Trophoblast cell (in vitro differentiated cells and primary cell): ENCODE data around the gene GTF2A1L.
"Not testable (repeated sequence)": the region's sequence is repeated elsewhere in the genome, so short reads cannot be mapped to it uniquely, and the experiment has no call there.

Experiments
- DNase-seq, 2 donors: peaks; one replicate each; pipeline ENCODE4 v3.0.0-alpha.2; 2016
- H2AFZ ChIP-seq: 2 replicates; pipeline ENCODE4 v1.6.1; 2013; ENCODE audit warnings: low read length, moderate library complexity, mild to moderate bottlenecking; ENCODE audit not compliant: insufficient read depth, poor library complexity
- H2AK5ac ChIP-seq: 2 replicates; pipeline ENCODE4 v1.6.1; 2013; ENCODE audit warnings: mild to moderate bottlenecking, low read length
- H2BK120ac ChIP-seq: 2 replicates; pipeline ENCODE4 v1.6.1; 2013; ENCODE audit warnings: low read length, mild to moderate bottlenecking, moderate library complexity; ENCODE audit not compliant: insufficient read depth, poor library complexity
- H2BK12ac ChIP-seq: 2 replicates; pipeline ENCODE4 v1.6.1; 2013; ENCODE audit warnings: mild to moderate bottlenecking, low read length, moderate library complexity
- H2BK5ac ChIP-seq: 2 replicates; pipeline ENCODE4 v1.6.1; 2013; ENCODE audit warnings: low read length, low read depth, moderate library complexity, mild to moderate bottlenecking; ENCODE audit not compliant: poor library complexity
- H3K14ac ChIP-seq: 2 replicates; pipeline ENCODE4 v1.6.1; 2013; ENCODE audit warnings: mild to moderate bottlenecking, low read length
- H3K18ac ChIP-seq: 2 replicates; pipeline ENCODE4 v1.6.1; 2013; ENCODE audit warnings: mild to moderate bottlenecking, low read length
- H3K23ac ChIP-seq: 2 replicates; pipeline ENCODE4 v1.6.1; 2013; ENCODE audit warnings: low read length
- H3K27ac ChIP-seq: 2 replicates; pipeline ENCODE4 v1.5.1; 2013; ENCODE audit warnings: low read depth, mild to moderate bottlenecking, inconsistent platforms, low read length, moderate library complexity
- H3K27me3 ChIP-seq: 2 replicates; pipeline ENCODE4 v1.6.1; 2013; ENCODE audit warnings: inconsistent platforms, mild to moderate bottlenecking, low read length, moderate library complexity; ENCODE audit not compliant: insufficient read depth
- H3K36me3 ChIP-seq, 2 experiments: 1 replicate in 1 of 2; 2 replicates in 1 of 2; pipeline ENCODE4 v1.6.1; 2013; ENCODE audit warnings: low read length in 2 of 2, mild to moderate bottlenecking in 2 of 2, moderate library complexity in 1 of 2; ENCODE audit not compliant: insufficient read depth in 2 of 2, control insufficient read depth in 1 of 2
- H3K4ac ChIP-seq: 2 replicates; pipeline ENCODE4 v1.6.1; 2013; ENCODE audit warnings: low read depth, mild to moderate bottlenecking, low read length, moderate library complexity
- H3K4me1 ChIP-seq, 2 experiments: 1 replicate in 1 of 2; 2 replicates in 1 of 2; pipeline ENCODE4 v1.6.1; 2013; ENCODE audit warnings: low read length in 2 of 2, mild to moderate bottlenecking in 2 of 2, moderate library complexity in 1 of 2; ENCODE audit not compliant: insufficient read depth in 2 of 2, control insufficient read depth in 1 of 2
- H3K4me2 ChIP-seq: 2 replicates; pipeline ENCODE4 v1.6.1; 2013; ENCODE audit warnings: inconsistent platforms, mild to moderate bottlenecking, low read length, moderate library complexity
- H3K4me3 ChIP-seq: 2 replicates; pipeline ENCODE4 v1.5.1; 2013; ENCODE audit warnings: mild to moderate bottlenecking, low read depth, low read length, inconsistent platforms
- H3K79me1 ChIP-seq: one replicate; pipeline ENCODE4 v1.6.1; 2013; ENCODE audit warnings: low read length
- H3K79me2 ChIP-seq: 2 replicates; pipeline ENCODE4 v1.6.1; 2013; ENCODE audit warnings: low read length, mild to moderate bottlenecking; ENCODE audit not compliant: control insufficient read depth, insufficient read depth, poor library complexity
- H3K9ac ChIP-seq: 2 replicates; pipeline ENCODE4 v1.6.1; 2013; ENCODE audit warnings: mild to moderate bottlenecking, low read length
- H3K9me3 ChIP-seq: 2 replicates; pipeline ENCODE4 v1.6.1; 2013; ENCODE audit warnings: low read depth, mild to moderate bottlenecking, control low read depth, inconsistent platforms, low read length; ENCODE audit not compliant: insufficient read depth
- H4K12ac ChIP-seq: 2 replicates; pipeline ENCODE4 v1.6.1; 2013; ENCODE audit warnings: low read depth, mild to moderate bottlenecking, low read length, moderate library complexity
- H4K8ac ChIP-seq: 2 replicates; pipeline ENCODE4 v1.6.1; 2013; ENCODE audit warnings: low read depth, mild to moderate bottlenecking, low read length, moderate library complexity
- H4K91ac ChIP-seq: one replicate; pipeline ENCODE4 v1.6.1; 2013; ENCODE audit warnings: low read depth, mild to moderate bottlenecking, low read length, moderate library complexity
- WGBS: extraction: QIAGEN DNeasy Blood & Tissue Kit; methylation state at CpG from one replicate; pipeline ENCODE4 v1.1.7; 2013; ENCODE audit warnings: missing lambda C conversion rate; ENCODE audit not compliant: insufficient read length, insufficient coverage; ENCODE audit errors: extremely low coverage; 5-methylcytosine and 5-hydroxymethylcytosine counted together

Gene GTF2A1L

DNA sequence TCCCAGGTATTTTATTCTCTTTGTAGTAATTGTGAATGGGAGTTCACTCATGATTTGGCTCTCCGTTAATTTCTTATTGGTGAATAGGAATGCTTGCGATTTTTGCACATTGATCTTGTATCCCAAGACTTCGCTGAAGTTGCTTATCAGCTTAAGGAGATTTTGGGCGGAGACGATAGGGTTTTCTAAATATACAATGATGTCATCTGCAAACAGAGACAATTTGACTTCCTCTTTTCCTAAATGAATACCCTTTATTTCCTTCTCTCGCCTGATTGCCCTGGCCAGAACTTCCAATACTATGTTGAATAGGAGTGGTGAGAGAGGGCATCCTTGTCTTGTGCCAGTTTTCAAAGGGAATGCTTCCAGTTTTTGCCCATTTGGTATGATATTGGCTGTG lies 86.0 kb downstream of the GTF2A1L start:
- not testable (repeated sequence) for H3K36me3 ChIP-seq, H3K79me2 ChIP-seq, H3K23ac ChIP-seq, H3K27ac ChIP-seq, H3K4me1 ChIP-seq, H2AFZ ChIP-seq, H2BK5ac ChIP-seq, H3K14ac ChIP-seq, H2AK5ac ChIP-seq, H3K79me1 ChIP-seq, H4K12ac ChIP-seq, H3K9me3 ChIP-seq, H3K4me2 ChIP-seq, H2BK120ac ChIP-seq, H2BK12ac ChIP-seq, DNase-seq, H3K18ac ChIP-seq, H3K4ac ChIP-seq, H4K8ac ChIP-seq, H4K91ac ChIP-seq, H3K9ac ChIP-seq, H3K27me3 ChIP-seq, H3K4me3 ChIP-seq
- WGBS = no CpG with 5 or more reads among the region's 6 CpGs

- H2AK5ac ChIP-seq = no peak overlapping the region
- no peak overlapping the region for H3K23ac ChIP-seq
- H3K4me1 ChIP-seq = no peaks in the 10 kb centered on the region
- H2AFZ ChIP-seq = no peak overlapping the region
- WGBS = no CpG with 5 or more reads among the region's 6 CpGs
- DNase-seq = no peak
- H3K79me2 ChIP-seq = no peaks in the 10 kb centered on the region
- no peak overlapping the region for H3K4me3 ChIP-seq
- H3K18ac ChIP-seq = no peak overlapping the region
- no peak overlapping the region for H4K91ac ChIP-seq
- peak overlapping the region; percentile 62 for H4K8ac ChIP-seq
- H3K27me3 ChIP-seq = no peaks in the 10 kb centered on the region
- H2BK12ac ChIP-seq = no peak overlapping the region
- H3K4ac ChIP-seq = no peak overlapping the region
- H2BK5ac ChIP-seq = no peak overlapping the region
- no peak overlapping the region for H3K14ac ChIP-seq
- H3K36me3 ChIP-seq = no peaks in the 10 kb centered on the region
- H3K79me1 ChIP-seq = no peaks in the 10 kb centered on the region
- no peak overlapping the region for H4K12ac ChIP-seq
- no peak overlapping the region for H3K27ac ChIP-seq
- H3K4me2 ChIP-seq = no peak overlapping the region
- no peak overlapping the region for H2BK120ac ChIP-seq
- no peak overlapping the region for H3K9ac ChIP-seq
- H3K9me3 ChIP-seq = peaks cover 9% of the 10 kb centered on the region
Observed at GRCh38 chr2:48707466-48707865, 89.8 kb downstream of the GTF2A1L start.

DNA sequence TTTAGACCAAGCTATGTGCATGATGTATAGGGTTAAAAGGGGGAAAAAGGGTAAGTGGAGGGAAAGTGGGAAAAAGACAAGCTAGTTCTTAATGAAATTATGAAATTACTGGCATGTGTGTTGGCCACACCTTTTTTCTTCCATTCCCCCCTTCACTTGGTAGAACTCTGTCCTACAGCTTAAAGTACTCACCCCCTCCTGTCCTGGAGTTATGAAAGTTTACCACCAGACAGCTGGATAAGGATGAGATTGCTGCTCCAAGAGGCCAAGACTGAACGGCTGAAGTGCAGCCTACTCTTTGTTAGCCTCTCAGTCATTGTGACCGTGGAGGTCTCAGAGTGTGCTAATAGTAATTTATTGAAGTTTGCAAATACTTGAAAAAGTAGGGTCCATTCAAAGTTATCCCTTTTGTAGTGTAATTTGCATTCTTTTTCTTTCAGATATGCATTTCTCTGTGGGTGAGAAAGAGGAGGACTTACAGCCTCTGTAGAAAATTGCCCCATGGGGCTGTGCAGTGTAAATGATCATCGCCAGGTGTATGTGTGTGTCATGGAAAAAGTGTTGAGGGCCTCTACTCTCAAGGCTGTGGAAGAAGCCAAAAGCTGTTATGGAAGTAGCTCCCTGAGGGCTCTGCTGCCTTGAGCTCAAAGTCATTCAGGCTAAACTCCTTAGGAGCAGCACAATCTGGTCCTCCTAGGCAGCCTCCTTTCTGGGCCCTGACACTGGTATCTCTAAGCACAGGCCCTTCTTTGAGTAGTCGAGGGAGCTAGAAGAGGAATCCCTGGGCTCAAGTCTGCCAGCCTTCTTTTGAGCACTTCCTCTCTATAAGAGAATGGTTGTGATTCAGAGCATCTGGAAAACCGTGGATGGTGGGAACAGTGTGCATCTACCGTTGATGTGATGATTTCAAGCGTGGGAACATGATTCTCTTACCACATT lies 91.7 kb downstream of the GTF2A1L start:
- H3K9me3 ChIP-seq = peaks cover 9% of the 10 kb centered on the region
- no peak overlapping the region for H3K23ac ChIP-seq

DNA sequence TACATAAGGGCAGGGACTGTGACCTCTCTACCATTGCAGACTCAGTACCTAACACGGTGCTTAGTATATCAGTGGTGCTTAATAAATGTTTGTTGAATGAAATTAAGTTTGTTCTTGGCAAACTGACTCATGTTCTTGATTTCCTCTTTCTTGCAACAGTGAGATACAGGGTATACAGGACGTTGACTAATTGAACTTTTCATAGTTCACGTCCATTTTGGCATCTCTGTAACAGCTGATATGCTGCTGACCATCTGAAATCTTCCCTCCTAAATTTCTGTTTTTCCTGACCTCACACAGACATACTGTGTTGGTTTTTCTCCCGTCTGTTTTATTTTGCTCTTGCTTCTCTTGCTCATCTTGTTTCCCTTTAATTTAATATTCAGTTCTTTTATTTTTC lies 93.7 kb downstream of the GTF2A1L start:
- Histone ChIP-seq H3K27me3 (no peaks in the 10 kb centered on the region), H3K18ac (no peak overlapping the region), H3K4me1 (no peaks in the 10 kb centered on the region), H3K36me3 (no peaks in the 10 kb centered on the region), H3K4me2 (no peak overlapping the region), H3K4me3 (no peak overlapping the region), H4K12ac (no peak overlapping the region), H2BK120ac (no peak overlapping the region), H3K9me3 (peaks cover 9% of the 10 kb centered on the region), H4K91ac (no peak overlapping the region), H3K9ac (no peak overlapping the region), H3K79me2 (no peaks in the 10 kb centered on the region), H3K14ac (no peak overlapping the region), H2BK5ac (no peak overlapping the region), H4K8ac (no peak overlapping the region), H3K4ac (no peak overlapping the region), H2BK12ac (no peak overlapping the region), H2AK5ac (no peak overlapping the region), H3K27ac (no peak overlapping the region), H2AFZ (no peak overlapping the region), H3K23ac (no peak overlapping the region), H3K79me1 (no peaks in the 10 kb centered on the region)
- no peak for DNase-seq
- no CpG with 5 or more reads among the region's 4 CpGs for WGBS

More for the DNA sequence above, 91.7 kb downstream of the GTF2A1L start:
- H3K79me2 ChIP-seq = no peaks in the 10 kb centered on the region
- DNase-seq = no peak
- H2BK12ac ChIP-seq = no peak overlapping the region
- H3K27ac ChIP-seq = no peak overlapping the region
- H3K4me2 ChIP-seq = no peak overlapping the region
- H4K12ac ChIP-seq = no peak overlapping the region
- H3K36me3 ChIP-seq = no peaks in the 10 kb centered on the region
- H3K18ac ChIP-seq = no peak overlapping the region
- H4K91ac ChIP-seq = no peak overlapping the region
- no peak overlapping the region for H3K9ac ChIP-seq
- no CpG with 5 or more reads among the region's 7 CpGs for WGBS
- H3K4ac ChIP-seq = no peak overlapping the region
- H2BK5ac ChIP-seq = no peak overlapping the region
- no peak overlapping the region for H3K14ac ChIP-seq
- H2BK120ac ChIP-seq = no peak overlapping the region
- H2AK5ac ChIP-seq = no peak overlapping the region
- H3K79me1 ChIP-seq = no peaks in the 10 kb centered on the region
- H3K4me3 ChIP-seq = no peak overlapping the region
- H2AFZ ChIP-seq = no peak overlapping the region
- no peaks in the 10 kb centered on the region for H3K4me1 ChIP-seq
- H3K27me3 ChIP-seq = no peaks in the 10 kb centered on the region
- H4K8ac ChIP-seq = no peak overlapping the region
